ENCODE results near the gene SLC35E1.

DNA sequence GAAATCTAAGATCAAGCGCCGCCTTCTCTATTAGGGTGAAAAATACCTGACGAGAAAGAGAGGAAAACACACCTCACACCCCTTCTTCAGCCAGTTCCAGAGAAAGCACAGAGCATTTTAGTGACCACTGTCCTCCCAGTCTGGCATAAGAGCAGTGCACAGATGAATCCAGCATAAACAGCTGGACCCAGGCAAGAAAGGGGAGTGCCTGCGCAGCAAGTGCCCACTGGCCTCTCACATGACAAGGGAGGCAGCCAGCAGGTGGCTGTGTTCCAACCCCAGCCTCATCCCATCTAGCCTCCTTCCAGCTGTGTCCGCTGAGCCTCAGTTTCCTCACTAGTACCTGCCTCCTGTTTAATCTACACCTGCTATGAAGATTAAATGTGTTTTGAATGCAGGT, 47.8 kb upstream of the SLC35E1 start:
- TF ChIP-seq POLR2A (IDR thresholded peaks at IDR 0.05): no peak
- TF ChIP-seq, protein P1, sequence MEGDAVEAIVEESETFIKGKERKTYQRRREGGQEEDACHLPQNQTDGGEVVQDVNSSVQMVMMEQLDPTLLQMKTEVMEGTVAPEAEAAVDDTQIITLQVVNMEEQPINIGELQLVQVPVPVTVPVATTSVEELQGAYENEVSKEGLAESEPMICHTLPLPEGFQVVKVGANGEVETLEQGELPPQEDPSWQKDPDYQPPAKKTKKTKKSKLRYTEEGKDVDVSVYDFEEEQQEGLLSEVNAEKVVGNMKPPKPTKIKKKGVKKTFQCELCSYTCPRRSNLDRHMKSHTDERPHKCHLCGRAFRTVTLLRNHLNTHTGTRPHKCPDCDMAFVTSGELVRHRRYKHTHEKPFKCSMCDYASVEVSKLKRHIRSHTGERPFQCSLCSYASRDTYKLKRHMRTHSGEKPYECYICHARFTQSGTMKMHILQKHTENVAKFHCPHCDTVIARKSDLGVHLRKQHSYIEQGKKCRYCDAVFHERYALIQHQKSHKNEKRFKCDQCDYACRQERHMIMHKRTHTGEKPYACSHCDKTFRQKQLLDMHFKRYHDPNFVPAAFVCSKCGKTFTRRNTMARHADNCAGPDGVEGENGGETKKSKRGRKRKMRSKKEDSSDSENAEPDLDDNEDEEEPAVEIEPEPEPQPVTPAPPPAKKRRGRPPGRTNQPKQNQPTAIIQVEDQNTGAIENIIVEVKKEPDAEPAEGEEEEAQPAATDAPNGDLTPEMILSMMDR (IDR thresholded peaks at IDR 0.05): no peak
